Stimulated activated CD8-positive, alpha-beta memory T cell treated with anti-CD3 and anti-CD28 coated beads, Interleukin-12 subunit alpha, Interleukin-12 subunit beta, amount 100 ng/mL, for 1 hour (primary cell): Measurements from ENCODE around the gene FTSJ1.

ENCODE experiments used
- DNase-seq: peaks from one replicate; pipeline ENCODE4 v3.0.0-alpha.2; 2020; ENCODE audit warnings: low read depth

FTSJ1 gene

GRCh38 chrX:48470833-48471118, 5.2 kb upstream of the FTSJ1 start:
- DNase-seq = no peak

GRCh38 chrX:48471504-48471903, 4.5 kb upstream of the FTSJ1 start:
- no peak for DNase-seq

GRCh38 chrX:48472225-48472624, 3.8 kb upstream of the FTSJ1 start:
- no peak for DNase-seq

GRCh38 chrX:48472851-48473703, 2.9 kb upstream of the FTSJ1 start:
- no peak for DNase-seq

- DNase-seq = no peak
Observed at GRCh38 chrX:48473704-48473990, 2.4 kb upstream of the FTSJ1 start.

- no peak for DNase-seq
Observed at GRCh38 chrX:48474127-48474526, 1.9 kb upstream of the FTSJ1 start.

GRCh38 chrX:48474581-48474980, 1.4 kb upstream of the FTSJ1 start:
- DNase-seq = no peak

GRCh38 chrX:48475296-48475695, 703 bp upstream of the FTSJ1 start:
- DNase-seq = no peak

- no peak for DNase-seq
Observed at GRCh38 chrX:48476919-48477318, 920 bp downstream of the FTSJ1 start.

GRCh38 chrX:48477960-48478755, 2.2 kb downstream of the FTSJ1 start:
- no peak for DNase-seq

GRCh38 chrX:48478806-48479205, 2.8 kb downstream of the FTSJ1 start:
- DNase-seq = no peak

GRCh38 chrX:48480142-48480541, 4.1 kb downstream of the FTSJ1 start:
- DNase-seq = no peak

- DNase-seq = no peak
Observed at GRCh38 chrX:48480583-48480982, 4.6 kb downstream of the FTSJ1 start.

- DNase-seq = no peak
Observed at GRCh38 chrX:48482526-48482925, 6.5 kb downstream of the FTSJ1 start.

- no peak for DNase-seq
Observed at GRCh38 chrX:48487362-48487798, 11.4 kb downstream of the FTSJ1 start.

- DNase-seq = no peak
Observed at GRCh38 chrX:48488034-48488433, 12.0 kb downstream of the FTSJ1 start.

GRCh38 chrX:48489296-48489695, 13.3 kb downstream of the FTSJ1 start:
- DNase-seq = no peak

GRCh38 chrX:48489892-48490291, 13.9 kb downstream of the FTSJ1 start:
- no peak for DNase-seq

GRCh38 chrX:48490661-48491060, 14.7 kb downstream of the FTSJ1 start:
- DNase-seq = no peak

- DNase-seq = no peak
Observed at GRCh38 chrX:48491809-48492208, 15.8 kb downstream of the FTSJ1 start.

GRCh38 chrX:48492293-48492910, 16.4 kb downstream of the FTSJ1 start:
- no peak for DNase-seq

- DNase-seq = no peak
Observed at GRCh38 chrX:48493890-48494364, 17.9 kb downstream of the FTSJ1 start.

GRCh38 chrX:48496660-48497059, 20.7 kb downstream of the FTSJ1 start:
- no peak for DNase-seq
